GM18909 (cell line): Measurements from ENCODE around the gene TMEM200C.

Experiments used
- ATAC-seq: cut with Tn5 transposase; IDR thresholded peaks from one replicate; pipeline ENCODE4 v1.9.1; 2021; ENCODE audit warnings: mild to moderate bottlenecking; ENCODE audit not compliant: unreplicated experiment, poor library complexity

Gene TMEM200C

DNA sequence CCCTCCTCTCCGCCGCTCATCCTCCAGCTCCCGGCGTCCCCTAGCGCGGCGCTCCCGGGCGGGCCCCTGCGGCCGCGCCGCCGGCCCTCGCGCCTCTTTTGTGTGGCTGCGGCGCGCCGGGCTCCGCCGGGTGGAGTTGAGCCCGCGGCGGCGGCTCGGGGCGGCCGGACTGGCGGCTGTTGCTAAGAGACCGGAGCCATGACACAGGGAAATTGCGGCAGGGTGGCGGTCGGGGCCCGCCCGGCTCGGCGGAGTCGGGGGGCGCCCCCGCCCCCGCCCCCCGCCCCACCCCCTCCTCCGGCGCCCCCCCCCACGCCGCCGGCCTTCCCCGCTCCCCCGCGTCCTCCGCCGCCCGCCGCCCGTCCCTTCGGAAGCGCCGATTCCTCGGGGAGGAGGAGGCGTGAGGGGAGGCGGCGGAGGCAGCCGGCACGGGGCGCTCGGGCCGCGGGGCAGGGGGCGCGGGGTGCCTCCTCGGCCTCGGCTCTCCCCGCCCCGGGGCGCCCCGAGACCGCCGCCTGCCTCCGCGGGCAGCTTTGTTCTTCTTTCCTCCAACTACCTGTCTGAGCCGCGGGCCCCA, at the start of gene TMEM200C:
TSS of gene TMEM200C (minus strand) at position 224 of the 577 bp plus-strand sequence. CDS start 3,459 bp downstream, outside the sequence.
- ATAC-seq = peak; percentile 41

DNA sequence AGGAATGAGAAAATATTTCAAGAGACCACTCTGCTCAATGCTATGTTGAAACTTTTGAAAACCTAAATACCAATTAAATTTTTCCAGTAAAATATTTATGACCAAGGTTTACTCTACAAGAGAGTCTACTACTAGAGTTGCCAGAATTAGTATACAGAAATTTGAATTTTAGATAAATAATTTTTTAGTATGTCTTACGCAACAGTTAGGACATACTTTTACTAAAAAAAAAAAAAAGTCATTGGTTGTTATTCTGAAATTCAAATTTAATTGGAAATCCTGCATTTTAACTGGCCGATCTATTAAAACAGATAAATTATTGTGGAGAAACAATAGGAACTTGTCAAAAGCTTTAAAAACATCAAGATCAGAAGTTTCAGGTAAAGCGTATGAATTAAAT, 49.1 kb upstream of the TMEM200C start:
- no peak for ATAC-seq

DNA sequence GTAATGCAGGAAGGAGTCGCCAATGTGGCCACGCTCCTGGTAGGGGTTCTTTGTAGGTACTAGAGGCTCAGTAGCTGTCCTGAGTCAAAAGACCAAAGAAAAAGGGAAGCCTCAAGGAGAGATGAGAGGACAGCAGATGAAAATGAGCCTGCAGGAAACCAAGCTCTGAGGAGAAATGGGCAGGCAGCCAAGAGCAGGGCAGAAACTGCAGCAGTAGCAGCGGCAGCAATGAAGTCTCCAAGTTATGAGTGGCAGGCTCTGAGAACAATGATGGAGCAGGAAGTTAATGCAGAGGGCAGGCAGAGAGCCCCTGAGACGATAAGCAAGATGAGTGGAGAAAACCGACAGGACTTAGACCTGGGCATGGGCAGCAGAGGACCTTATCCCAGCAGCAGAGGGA, 48.2 kb upstream of the TMEM200C start:
- no peak for ATAC-seq

DNA sequence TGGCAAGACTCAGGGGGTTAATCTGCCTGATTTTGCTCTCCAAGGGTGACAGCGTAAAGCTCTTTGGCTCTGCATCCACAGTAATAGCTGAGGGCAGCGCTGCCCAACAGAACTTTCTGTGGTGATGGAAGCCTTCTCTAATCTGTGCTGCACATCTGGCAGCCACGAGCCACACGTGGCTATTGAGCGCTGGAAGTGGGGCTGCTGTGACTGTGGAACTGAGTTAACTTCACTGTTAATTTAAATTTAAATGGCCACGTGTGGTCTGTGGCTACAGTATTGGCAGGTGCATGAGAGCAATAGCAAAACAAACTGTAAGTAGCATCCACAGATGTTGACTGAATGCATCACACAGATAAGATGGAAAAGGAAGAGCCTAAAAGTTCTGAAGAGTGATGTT, 47.3 kb upstream of the TMEM200C start:
- no peak for ATAC-seq

DNA sequence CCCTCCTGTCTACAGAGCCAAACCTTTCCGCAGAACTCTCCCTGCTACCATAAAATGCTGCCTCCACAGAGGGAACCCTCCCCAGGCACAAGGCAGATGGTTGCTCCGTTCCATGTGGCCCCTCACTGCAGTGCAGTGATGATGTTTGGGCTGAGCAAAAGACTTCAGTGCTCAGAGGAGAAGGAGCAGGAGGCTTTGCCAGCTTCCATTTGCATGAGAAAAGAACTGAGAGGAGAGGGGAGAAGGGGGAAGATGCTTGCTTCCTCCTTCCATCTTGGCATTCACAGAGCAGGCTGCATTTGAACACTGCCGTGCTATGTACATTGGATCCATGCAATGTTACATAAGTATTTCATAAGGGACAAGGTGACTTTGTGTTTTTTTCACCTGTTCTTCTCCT, 46.6 kb upstream of the TMEM200C start:
- ATAC-seq = no peak

DNA sequence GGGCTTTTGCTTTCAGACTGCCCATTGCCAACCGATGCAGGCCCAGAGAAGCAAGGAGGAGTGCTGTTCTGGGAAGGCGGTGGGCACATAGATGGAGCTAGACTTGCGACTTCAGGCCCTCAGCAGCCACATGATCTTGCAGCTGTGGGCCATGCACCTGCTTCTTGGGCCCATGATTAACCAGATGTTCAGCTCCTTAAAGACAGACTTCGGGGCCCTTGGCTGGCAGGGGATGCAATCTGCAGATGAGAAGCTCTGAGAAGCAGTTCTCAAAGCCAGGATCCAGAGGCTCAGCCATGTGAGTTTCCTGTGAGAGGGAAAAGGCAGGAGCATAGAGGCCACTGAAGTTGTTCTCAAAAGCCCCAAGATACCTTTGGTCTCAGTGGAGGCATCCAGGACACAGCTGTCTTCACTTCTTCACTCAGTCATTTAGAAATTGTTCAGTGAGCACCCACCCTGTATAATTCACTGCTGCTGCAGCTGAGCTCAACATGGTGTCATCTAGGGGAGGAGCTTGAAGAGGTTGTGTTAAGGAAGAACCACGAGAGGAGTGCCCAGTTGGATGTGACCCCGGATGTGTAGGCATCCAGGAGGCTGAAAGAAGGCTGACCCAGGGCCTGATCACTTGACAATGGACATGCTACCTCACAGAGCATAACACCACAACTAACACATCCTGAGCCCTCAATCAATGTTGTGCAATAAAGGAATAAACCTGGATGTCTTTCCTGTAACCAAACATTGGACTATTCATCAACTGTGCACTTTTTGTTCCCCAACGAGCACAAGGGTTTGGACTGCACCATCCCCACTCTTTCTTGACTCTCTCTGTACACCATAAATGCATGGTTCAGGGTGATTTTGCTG, 44.7 kb upstream of the TMEM200C start:
- ATAC-seq = no peak

DNA sequence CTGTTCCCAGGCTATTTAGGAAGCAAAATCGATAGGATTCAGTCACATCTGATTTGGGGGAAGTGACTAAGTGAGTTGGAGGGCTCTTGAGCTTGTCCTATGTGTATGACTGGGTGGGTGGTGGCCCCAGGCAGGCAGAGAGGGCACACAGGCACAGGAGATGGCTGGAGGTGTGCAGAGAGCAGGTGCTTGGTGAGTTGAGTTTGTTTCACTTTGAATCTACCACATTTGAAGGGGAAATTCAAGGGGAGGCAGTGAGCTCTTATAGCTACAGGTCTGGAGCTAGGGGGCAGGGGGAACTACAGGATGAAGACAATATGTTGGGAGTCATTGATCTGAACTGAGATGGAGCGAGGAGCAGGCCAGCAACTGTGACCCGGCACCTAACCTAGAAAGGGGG, 42.5 kb upstream of the TMEM200C start:
- ATAC-seq = no peak

DNA sequence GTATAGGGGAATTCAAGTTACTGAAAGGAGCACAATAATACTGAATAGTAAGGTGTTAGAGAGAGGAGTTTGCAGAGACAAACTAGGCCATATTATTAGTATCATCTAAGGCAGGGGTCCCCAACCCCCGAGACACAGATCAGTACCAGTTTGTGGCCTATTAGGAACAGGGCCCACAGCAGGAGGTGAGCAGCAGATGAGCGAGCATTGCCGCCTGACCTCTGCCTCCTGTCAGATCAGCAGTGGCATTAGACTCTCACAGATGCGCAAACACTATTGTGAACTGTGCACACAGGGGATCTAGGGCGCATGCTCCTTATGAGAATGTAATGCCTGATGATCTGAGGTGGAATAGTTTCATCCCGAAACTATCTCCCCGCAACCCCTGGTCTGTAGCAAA, 41.8 kb upstream of the TMEM200C start:
- no peak for ATAC-seq

DNA sequence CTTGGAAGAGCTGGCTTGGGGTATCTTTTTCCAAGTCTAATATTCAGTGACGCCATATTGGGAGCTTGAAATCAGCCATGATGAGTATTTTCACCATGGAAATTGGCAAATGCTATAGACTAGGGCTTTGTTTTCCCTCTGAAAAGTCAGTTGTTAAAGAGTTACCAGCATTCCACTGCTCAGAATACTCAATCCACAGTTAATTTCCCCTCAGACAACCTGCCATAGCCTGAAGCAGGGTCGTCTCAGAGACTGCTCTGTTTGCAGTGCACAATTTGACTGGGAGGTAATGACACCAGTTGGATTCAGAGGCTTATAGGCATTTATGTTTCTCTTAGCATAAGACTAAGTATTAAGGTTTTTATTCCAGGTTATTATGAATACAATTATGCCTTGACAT, 35.5 kb upstream of the TMEM200C start:
- ATAC-seq = no peak

DNA sequence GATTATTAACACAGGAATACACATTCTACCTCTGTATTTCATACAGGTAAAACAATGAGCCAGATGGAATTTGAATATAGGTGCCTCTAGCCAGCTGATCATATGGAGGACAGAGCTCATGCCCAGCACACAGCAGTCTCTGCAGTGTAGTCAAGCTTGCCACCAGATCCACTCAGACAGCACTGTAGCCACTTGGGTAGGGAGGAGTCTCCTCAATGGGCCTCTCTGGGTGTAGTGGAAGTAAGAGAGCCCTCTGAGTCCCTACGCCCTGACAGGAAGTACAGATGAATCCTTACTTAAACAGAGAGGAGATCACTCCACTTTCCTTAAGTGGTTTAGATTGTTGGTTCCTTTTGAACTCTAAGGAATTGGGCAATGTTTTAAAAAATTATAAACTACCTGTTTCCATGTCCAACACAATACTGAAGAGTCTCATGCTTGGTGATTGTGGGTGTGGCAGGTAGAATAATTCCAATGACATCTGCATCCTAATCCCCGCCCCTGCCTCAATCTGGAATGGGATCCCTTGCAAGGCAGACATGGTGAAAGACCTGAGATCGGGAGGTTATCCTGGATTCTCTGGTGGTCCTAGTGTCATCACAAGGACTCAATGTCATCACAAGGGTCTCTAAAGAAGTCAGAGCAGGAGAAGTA, 23.0 kb upstream of the TMEM200C start:
- ATAC-seq = no peak

DNA sequence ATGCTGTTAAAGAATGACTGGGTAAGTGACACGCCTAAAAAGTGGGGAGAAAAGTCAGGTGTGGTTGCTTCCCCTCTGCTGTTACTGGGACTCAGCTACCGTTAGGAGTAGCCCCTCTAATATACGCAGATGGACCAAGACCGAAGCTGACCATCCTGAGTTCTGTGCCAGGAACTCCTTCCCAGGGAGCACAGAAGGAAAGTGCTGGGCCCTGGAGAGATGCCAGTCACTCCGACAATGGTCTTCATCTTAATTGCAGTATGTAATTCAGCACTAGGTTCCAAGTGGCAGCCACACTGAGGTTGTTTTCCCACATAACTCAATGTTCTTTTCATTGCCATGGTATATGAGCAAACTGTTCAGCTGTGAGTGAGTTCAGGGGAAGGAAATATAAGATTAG, 19.6 kb upstream of the TMEM200C start:
- no peak for ATAC-seq

DNA sequence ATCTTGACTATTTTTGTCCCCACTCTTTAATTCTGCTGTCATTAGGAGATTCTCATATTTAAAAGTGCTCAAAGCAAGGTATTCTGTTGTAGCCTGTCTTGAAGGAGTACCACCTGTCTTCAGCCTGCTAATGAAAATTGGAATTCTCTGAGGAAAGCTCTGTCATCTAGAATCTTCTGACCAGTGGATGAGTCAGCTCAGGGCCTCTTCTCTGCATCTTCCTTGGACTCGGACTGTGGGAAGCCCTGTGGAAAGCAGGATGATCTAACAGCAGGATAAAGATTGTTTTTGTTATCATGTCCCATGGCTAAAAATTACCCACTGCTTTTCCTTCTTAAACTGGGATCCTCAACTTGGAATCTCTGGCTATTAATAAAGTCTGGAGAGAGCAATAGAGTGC, 18.7 kb upstream of the TMEM200C start:
- no peak for ATAC-seq

DNA sequence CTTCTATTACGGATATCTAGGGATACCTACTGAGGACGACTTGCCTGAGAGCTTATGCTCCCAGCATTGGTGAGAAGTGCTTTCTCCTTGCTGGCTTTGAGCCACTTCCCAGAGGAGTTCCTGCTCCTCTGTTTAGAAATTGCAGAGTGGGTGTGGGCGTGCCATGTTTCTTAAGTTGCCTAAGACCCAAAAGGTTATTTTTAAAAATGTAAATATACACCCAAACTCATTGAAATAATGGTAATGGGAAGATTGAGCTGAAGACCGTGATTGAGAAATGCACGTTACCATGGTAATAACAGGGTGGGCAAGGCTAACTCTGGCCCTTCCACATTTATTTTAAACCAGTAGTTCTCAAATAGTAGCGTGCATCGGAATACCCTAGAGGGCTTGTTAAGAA, 17.2 kb upstream of the TMEM200C start:
- no peak for ATAC-seq

DNA sequence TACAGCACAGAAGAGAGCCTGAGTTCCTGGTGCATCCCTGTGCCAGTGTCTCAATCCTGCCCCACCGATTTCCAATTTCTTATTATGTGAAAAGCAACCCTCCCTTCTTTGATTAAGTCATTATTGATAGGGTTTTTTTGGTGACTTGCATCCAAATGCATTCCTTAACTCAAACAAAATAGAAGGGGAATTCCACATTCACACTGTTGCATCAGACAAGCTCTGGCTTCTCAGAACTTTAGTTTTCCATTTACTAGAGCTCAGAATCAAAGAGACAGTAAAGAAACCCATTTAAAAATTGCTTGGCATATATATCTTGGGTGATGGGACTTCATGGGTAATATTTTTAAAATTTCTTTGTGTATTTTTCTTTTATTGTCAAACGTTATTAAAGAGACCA, 13.8 kb upstream of the TMEM200C start:
- ATAC-seq = no peak

DNA sequence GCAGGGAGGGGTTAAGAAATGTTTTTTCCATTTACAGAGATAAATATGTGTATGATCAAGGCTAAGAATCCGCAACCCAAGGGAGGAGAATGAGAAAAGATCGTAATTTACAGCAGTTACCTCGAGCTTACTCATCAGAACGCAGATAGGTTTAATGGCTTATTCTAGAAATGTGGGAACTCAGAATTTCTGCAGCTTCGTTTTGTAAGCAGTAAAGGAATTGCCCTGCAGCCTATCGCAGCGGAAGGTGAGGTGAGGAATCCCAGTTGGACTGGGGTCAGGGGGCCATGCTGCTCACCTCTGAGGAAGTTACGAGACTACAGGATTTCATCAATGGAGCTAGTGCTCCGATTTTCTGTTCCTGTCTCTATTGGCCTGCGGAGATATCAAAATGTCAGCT, 8.1 kb upstream of the TMEM200C start:
- ATAC-seq = no peak

DNA sequence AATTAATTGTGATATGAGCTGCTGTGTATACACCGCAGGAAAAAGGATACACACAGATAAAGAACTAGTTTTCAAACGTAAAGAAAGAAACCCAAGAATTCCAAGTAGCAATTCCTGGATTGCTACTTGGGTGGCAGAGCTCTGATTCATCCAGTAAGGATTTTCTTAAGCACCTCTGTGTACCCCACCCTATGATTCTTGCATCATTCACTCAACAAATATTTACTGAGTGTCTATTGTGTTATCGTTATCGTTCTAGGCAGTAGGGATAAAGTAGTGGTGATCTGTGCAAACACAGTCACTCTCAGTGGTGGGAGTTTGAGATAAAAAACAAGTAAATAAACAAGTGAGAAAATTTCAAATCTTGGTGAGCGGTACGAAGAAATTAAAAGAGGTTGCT, 4.9 kb upstream of the TMEM200C start:
- ATAC-seq = no peak

DNA sequence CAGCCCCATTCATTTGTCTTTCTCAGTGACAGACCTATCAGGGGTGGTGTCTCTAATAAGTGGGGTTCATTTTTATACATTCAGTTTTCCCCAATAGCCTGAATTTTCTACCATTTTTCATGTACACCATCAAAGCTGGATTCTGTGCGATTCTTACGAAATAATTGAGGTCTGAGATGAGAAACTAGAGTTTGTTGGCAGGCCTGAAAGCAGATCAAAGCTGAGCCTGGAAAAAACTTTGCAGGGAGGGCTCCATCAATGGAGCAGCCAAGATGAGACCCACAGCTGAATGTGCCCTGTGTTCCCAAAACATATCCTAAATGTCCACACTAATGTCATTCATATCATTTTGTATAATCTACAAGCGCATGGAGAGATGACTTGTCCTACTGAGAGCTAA, 4.5 kb upstream of the TMEM200C start:
- no peak for ATAC-seq

DNA sequence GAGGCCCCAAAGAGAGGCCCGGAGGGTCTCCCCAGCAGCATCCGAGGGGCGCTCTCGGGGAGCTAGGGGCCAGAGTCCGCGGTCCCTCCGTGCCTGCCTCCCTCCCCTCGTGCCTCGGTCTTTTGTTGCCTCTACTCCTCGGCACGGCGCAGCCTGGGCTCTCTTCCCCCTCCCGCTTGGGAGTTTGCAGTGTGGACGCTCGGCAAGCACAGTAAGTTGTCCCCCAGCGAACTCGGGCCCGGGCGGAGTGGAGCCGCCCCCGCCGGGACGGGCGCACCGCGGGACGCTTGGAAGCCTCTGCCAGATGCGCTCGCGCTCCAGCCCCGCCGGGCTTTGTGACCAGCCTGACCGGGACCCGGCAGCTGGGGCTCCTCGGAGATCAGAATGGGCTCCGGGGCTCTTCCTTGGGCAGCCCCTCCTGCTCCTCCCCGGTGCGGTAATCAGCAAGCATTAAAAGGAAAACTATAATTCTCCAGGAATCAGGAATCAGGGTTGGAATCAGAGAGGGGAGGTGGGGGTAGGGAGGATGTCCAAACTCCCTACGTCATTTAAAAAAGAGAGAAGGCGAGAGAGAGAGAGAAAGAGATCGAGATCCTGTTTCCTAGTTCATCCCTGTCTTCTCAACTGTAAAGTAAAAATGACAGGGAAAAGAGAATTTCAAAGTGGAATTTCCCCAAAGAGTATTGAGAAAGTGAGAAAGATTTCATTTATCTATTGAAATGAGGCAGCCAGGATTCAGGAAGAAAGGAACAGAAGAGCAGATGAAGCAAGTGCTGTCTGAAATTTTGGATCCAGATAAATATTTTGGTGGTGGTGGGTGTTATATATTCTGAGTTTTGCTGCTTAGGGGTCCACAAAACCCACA, 786 bp upstream of the TMEM200C start:
- peak; percentile 26 for ATAC-seq

DNA sequence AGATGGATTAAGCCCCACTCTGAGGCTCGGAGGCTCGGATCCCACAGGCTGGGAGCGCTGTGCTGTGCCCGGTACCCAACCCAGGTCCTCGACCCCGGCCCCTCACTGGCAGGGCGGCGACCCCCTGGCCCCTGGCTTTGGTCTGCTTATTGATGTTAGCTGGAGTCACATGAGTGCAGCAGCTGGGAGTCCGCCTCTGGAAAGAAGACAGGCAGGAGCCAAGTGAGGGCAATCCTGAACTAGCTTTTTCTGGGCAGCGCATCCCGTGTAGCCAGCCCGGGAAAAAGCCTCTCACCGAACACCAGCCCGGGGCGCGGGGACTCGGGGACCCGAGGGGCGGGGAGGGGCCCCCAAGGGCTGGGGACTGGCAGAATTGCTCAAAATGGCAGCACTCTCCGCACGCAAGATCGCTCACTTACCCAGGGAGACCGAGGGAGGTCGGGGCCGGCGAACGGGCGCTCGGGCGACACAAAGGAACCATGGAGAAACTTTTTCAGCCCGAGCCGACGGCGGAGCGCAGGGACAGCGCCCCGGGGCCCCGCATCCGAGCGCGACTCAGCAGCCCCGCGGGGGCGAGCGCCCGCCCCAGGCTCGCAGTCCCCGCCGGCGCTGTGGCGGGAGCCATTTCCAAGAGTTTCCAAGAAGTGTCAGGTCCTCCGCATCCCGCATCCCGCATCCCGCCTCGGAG, 567 bp downstream of the TMEM200C start:
- no peak for ATAC-seq
